HEK293 (cell line): Measurements from ENCODE around the gene PLEK2.
A peak's percentile ranks its signal among the peaks of the same experiment; 100 is the strongest.

Experiments used
- BCL11A ChIP-seq: fragments of 450-650 bp; formaldehyde crosslinking; IDR thresholded peaks from 2 replicates; pipeline ENCODE4 v1.5.1; 2016; ENCODE audit warnings: low read depth, missing biosample characterization, missing genetic modification characterization
- FEZF1 ChIP-seq: fragments of 450-650 bp; formaldehyde crosslinking; IDR thresholded peaks from 2 replicates; pipeline ENCODE4 v1.5.1; 2016; ENCODE audit warnings: missing biosample characterization, missing genetic modification characterization
- GLIS1 ChIP-seq: fragments of 450-650 bp; formaldehyde crosslinking; IDR thresholded peaks from 2 replicates; pipeline ENCODE4 v1.5.1; 2016; ENCODE audit warnings: missing biosample characterization, missing genetic modification characterization
- HOXA7 ChIP-seq: sonication (generic); formaldehyde crosslinking; IDR thresholded peaks from 2 replicates; pipeline ENCODE4 v1.8.1; 2022; ENCODE audit warnings: missing genetic modification reagents, borderline replicate concordance
- IKZF3 ChIP-seq: fragments of 450-650 bp; IDR thresholded peaks from 2 replicates; pipeline ENCODE4 v1.5.0; 2018; ENCODE audit warnings: missing biosample characterization, mild to moderate bottlenecking, missing genetic modification characterization, moderate library complexity
- KLF17 ChIP-seq: fragments of 450-650 bp; formaldehyde crosslinking; IDR thresholded peaks from 2 replicates; pipeline ENCODE4 v1.5.1; 2016; ENCODE audit warnings: missing biosample characterization, missing genetic modification characterization
- KLF8 ChIP-seq: fragments of 450-650 bp; formaldehyde crosslinking; IDR thresholded peaks from 2 replicates; pipeline ENCODE4 v1.5.1; 2016; ENCODE audit warnings: missing biosample characterization, missing genetic modification characterization
- SP3 ChIP-seq: fragments of 450-650 bp; formaldehyde crosslinking; IDR thresholded peaks from 2 replicates; pipeline ENCODE4 v1.5.1; 2016; ENCODE audit warnings: missing biosample characterization, missing genetic modification characterization
- ZBTB6 ChIP-seq: fragments of 450-650 bp; formaldehyde crosslinking; IDR thresholded peaks from 2 replicates; pipeline ENCODE4 v1.5.1; 2017; ENCODE audit warnings: missing biosample characterization, missing genetic modification characterization
- ZFHX2 ChIP-seq: fragments of 450-650 bp; formaldehyde crosslinking; conservative IDR thresholded peaks from 2 replicates; pipeline ENCODE4 v1.5.1; 2016; ENCODE audit warnings: missing biosample characterization, missing genetic modification characterization
- ZFP69B ChIP-seq: fragments of 450-650 bp; formaldehyde crosslinking; IDR thresholded peaks from 2 replicates; pipeline ENCODE4 v1.5.1; 2016; ENCODE audit warnings: missing biosample characterization, missing genetic modification characterization
- ZNF18 ChIP-seq: fragments of 450-650 bp; formaldehyde crosslinking; IDR thresholded peaks from 2 replicates; pipeline ENCODE4 v1.5.1; 2016; ENCODE audit warnings: missing biosample characterization, missing genetic modification characterization
- ZNF324 ChIP-seq: fragments of 450-650 bp; formaldehyde crosslinking; IDR thresholded peaks from 2 replicates; pipeline ENCODE4 v1.5.1; 2016; ENCODE audit warnings: missing biosample characterization, missing genetic modification characterization
- ZNF366 ChIP-seq: fragments of 450-650 bp; formaldehyde crosslinking; conservative IDR thresholded peaks from 2 replicates; pipeline ENCODE4 v1.5.1; 2016; ENCODE audit warnings: missing biosample characterization, missing genetic modification characterization
- ZNF510 ChIP-seq: fragments of 450-650 bp; formaldehyde crosslinking; IDR thresholded peaks from 2 replicates; pipeline ENCODE4 v1.5.1; 2018; ENCODE audit warnings: mild to moderate bottlenecking, missing genetic modification characterization, missing biosample characterization; ENCODE audit not compliant: insufficient replicate concordance
- ZSCAN16 ChIP-seq: fragments of 450-650 bp; formaldehyde crosslinking; IDR thresholded peaks from 2 replicates; pipeline ENCODE4 v1.5.1; 2016; ENCODE audit warnings: missing biosample characterization, missing genetic modification characterization
- TF ChIP-seq, protein P1 (sequence below): fragments of 450-650 bp; formaldehyde crosslinking; IDR thresholded peaks from 2 replicates; pipeline ENCODE4 v1.5.1; 2016; ENCODE audit warnings: missing biosample characterization, missing genetic modification characterization
- TF ChIP-seq, protein P2 (sequence below): fragments of 450-650 bp; formaldehyde crosslinking; IDR thresholded peaks from 2 replicates; pipeline ENCODE4 v1.5.1; 2017; ENCODE audit warnings: missing biosample characterization, missing genetic modification characterization
- TF ChIP-seq, protein P3 (sequence below): fragments of 450-650 bp; formaldehyde crosslinking; conservative IDR thresholded peaks from 2 replicates; pipeline ENCODE4 v1.5.1; 2016; ENCODE audit warnings: low read depth, missing biosample characterization, missing genetic modification characterization
- TF ChIP-seq, protein P4 (sequence below): fragments of 450-650 bp; formaldehyde crosslinking; IDR thresholded peaks from 2 replicates; pipeline ENCODE4; 2016; ENCODE audit warnings: missing biosample characterization, missing genetic modification characterization
- TF ChIP-seq, protein P5 (sequence below): fragments of 450-650 bp; formaldehyde crosslinking; IDR thresholded peaks from 2 replicates; pipeline ENCODE4 v1.5.1; 2016; ENCODE audit warnings: missing biosample characterization, missing genetic modification characterization

The PLEK2 gene

GRCh38 chr14:67413806-67414769 is 2.1 kb upstream of the PLEK2 start (continued):
- peak; percentile 80 for TF ChIP-seq IKZF3 (tag by site-specific recombination)
- TF ChIP-seq ZFP69B (tag by site-specific recombination) = peak; percentile 50
- no peak for TF ChIP-seq ZBTB6 (tag by site-specific recombination)
- no peak for TF ChIP-seq ZNF510
- TF ChIP-seq, protein P1, sequence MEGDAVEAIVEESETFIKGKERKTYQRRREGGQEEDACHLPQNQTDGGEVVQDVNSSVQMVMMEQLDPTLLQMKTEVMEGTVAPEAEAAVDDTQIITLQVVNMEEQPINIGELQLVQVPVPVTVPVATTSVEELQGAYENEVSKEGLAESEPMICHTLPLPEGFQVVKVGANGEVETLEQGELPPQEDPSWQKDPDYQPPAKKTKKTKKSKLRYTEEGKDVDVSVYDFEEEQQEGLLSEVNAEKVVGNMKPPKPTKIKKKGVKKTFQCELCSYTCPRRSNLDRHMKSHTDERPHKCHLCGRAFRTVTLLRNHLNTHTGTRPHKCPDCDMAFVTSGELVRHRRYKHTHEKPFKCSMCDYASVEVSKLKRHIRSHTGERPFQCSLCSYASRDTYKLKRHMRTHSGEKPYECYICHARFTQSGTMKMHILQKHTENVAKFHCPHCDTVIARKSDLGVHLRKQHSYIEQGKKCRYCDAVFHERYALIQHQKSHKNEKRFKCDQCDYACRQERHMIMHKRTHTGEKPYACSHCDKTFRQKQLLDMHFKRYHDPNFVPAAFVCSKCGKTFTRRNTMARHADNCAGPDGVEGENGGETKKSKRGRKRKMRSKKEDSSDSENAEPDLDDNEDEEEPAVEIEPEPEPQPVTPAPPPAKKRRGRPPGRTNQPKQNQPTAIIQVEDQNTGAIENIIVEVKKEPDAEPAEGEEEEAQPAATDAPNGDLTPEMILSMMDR (tag by site-specific recombination) = no peak
- no peak for TF ChIP-seq FEZF1
- TF ChIP-seq, protein P2, sequence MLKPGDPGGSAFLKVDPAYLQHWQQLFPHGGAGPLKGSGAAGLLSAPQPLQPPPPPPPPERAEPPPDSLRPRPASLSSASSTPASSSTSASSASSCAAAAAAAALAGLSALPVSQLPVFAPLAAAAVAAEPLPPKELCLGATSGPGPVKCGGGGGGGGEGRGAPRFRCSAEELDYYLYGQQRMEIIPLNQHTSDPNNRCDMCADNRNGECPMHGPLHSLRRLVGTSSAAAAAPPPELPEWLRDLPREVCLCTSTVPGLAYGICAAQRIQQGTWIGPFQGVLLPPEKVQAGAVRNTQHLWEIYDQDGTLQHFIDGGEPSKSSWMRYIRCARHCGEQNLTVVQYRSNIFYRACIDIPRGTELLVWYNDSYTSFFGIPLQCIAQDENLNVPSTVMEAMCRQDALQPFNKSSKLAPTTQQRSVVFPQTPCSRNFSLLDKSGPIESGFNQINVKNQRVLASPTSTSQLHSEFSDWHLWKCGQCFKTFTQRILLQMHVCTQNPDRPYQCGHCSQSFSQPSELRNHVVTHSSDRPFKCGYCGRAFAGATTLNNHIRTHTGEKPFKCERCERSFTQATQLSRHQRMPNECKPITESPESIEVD (tag by site-specific recombination) = no peak
- TF ChIP-seq ZSCAN16 = no peak
- TF ChIP-seq BCL11A (tag by site-specific recombination) = no peak
- no peak for TF ChIP-seq HOXA7 (CRISPR knock-in tag)
- TF ChIP-seq, protein P3, sequence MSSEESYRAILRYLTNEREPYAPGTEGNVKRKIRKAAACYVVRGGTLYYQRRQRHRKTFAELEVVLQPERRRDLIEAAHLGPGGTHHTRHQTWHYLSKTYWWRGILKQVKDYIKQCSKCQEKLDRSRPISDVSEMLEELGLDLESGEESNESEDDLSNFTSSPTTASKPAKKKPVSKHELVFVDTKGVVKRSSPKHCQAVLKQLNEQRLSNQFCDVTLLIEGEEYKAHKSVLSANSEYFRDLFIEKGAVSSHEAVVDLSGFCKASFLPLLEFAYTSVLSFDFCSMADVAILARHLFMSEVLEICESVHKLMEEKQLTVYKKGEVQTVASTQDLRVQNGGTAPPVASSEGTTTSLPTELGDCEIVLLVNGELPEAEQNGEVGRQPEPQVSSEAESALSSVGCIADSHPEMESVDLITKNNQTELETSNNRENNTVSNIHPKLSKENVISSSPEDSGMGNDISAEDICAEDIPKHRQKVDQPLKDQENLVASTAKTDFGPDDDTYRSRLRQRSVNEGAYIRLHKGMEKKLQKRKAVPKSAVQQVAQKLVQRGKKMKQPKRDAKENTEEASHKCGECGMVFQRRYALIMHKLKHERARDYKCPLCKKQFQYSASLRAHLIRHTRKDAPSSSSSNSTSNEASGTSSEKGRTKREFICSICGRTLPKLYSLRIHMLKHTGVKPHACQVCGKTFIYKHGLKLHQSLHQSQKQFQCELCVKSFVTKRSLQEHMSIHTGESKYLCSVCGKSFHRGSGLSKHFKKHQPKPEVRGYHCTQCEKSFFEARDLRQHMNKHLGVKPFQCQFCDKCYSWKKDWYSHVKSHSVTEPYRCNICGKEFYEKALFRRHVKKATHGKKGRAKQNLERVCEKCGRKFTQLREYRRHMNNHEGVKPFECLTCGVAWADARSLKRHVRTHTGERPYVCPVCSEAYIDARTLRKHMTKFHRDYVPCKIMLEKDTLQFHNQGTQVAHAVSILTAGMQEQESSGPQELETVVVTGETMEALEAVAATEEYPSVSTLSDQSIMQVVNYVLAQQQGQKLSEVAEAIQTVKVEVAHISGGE (tag by site-specific recombination) = no peak
- TF ChIP-seq ZNF324 (tag by site-specific recombination) = peak; percentile 83
- 0 out of 2 replicates have a peak, but pooled peaks have one; percentile 21 for TF ChIP-seq SP3
- TF ChIP-seq ZFHX2 (tag by site-specific recombination) = peak; percentile 30; the same call in 1 of the 2 replicates
- no peak for TF ChIP-seq ZNF18 (tag by site-specific recombination)
- TF ChIP-seq KLF8 (tag by site-specific recombination) = peak; percentile 35; the same call in 1 of the 2 replicates
- TF ChIP-seq GLIS1 (tag by site-specific recombination) = peak; percentile 50; the same call in 1 of the 2 replicates
- TF ChIP-seq, protein P4, sequence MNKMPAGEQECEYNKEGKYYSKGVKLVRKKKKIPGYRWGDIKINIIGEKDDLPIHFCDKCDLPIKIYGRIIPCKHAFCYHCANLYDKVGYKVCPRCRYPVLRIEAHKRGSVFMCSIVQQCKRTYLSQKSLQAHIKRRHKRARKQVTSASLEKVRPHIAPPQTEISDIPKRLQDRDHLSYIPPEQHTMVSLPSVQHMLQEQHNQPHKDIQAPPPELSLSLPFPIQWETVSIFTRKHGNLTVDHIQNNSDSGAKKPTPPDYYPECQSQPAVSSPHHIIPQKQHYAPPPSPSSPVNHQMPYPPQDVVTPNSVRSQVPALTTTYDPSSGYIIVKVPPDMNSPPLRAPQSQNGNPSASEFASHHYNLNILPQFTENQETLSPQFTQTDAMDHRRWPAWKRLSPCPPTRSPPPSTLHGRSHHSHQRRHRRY (tag by site-specific recombination) = no peak
- peak; percentile 87 for TF ChIP-seq KLF17 (tag by site-specific recombination)
- TF ChIP-seq, protein P5, sequence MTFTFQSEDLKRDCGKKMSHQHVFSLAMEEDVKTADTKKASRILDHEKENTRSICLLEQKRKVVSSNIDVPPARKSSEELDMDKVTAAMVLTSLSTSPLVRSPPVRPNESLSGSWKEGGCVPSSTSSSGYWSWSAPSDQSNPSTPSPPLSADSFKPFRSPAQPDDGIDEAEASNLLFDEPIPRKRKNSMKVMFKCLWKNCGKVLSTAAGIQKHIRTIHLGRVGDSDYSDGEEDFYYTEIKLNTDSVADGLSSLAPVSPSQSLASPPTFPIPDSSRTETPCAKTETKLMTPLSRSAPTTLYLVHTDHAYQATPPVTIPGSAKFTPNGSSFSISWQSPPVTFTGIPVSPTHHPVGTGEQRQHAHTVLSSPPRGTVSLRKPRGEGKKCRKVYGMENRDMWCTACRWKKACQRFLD (tag by site-specific recombination) = no peak
- TF ChIP-seq ZNF366 (tag by site-specific recombination) = peak; percentile 80
